Large intestine (tissue), 3 donors: ENCODE measurements around the gene MRPS6. TPM values are rescaled to one million over a fixed set of nuclear protein-coding genes. Genes with fewer than 3 reads are reported as not detected.
A peak's percentile ranks its signal among the peaks of the same experiment; 100 is the strongest.

Experiments
- DNase-seq, 2 donors: peaks; one replicate each; pipeline versions ENCODE4 v3.0.0 to v3.0.0-alpha.2; 2013
- H3K27ac ChIP-seq: one replicate; pipeline ENCODE4 v1.5.1; 2013; ENCODE audit warnings: low read length
- H3K27me3 ChIP-seq: 2 replicates; pipeline ENCODE4 v1.6.1; 2013; ENCODE audit warnings: low read length; ENCODE audit not compliant: control insufficient read depth, insufficient read depth
- H3K36me3 ChIP-seq: 2 replicates; pipeline ENCODE4 v1.6.1; 2013; ENCODE audit warnings: low read length; ENCODE audit not compliant: control insufficient read depth, insufficient read depth
- H3K4me1 ChIP-seq: one replicate; pipeline ENCODE4 v1.6.1; 2013; ENCODE audit warnings: low read length; ENCODE audit not compliant: control insufficient read depth, insufficient read depth
- H3K4me3 ChIP-seq: one replicate; pipeline ENCODE4 v1.5.1; 2013; ENCODE audit warnings: low read length
- H3K9me3 ChIP-seq: one replicate; pipeline ENCODE4 v1.6.1; 2013; ENCODE audit warnings: mild to moderate bottlenecking, low read depth, low read length, moderate library complexity; ENCODE audit not compliant: control insufficient read depth
- WGBS: methylation state at CpG from one replicate; pipeline ENCODE4 v1.1.5; 2013; ENCODE audit warnings: low lambda C conversion rate; ENCODE audit not compliant: insufficient coverage; 5-methylcytosine and 5-hydroxymethylcytosine counted together
- polyA plus RNA-seq: library from polyadenylated mRNA; unstranded; fragments of 120-200 nt; gene quantifications from one replicate; pipeline ENCODE4 v1.2.1, GENCODE V29; 2013

Gene MRPS6
- polyA plus RNA-seq, 1 donor, result 111 TPM

DNA sequence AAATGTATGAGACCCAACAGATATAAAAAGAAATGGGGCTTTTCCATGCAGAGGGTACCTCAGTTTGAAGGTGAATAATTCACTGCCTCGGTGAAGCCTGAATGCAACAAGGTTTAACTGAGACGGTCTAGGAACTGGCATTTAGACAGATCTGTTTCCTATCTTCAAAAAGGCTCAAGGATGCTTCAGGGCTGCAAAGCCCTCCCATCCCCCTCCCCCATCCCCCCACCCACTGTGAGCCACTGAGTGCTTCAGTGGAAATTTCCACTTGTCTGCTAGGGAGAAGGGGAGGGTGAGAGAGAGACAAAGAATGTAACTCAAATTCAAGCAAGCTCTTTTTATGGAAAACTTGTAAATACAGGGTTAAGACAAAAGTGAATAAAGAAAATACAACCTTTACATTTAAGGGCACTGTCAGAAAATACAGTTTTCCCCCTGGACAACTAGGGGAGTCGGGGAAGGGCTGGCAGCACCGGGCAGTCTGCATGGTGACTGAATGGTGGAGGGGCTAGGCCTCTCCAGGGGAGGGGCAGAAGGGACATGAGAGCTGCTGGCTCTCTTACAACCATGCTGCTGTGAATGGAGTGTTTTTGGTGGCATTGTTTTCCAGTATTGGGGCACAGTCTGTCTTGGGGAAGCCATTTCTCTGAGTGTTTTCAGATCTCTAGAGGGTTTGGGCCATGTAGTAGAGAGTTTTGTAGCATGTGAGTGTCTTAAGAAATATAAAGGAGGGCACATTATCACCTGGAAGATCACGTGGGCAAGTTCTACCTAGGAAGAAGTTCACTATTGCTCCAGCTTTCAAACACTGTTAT lies 56.7 kb downstream of the MRPS6 start:
- WGBS, result no CpG with 5 or more reads among the region's 5 CpGs
- no peaks in the 10 kb centered on the region for H3K27me3 ChIP-seq
- peaks cover 50% of the 10 kb centered on the region for H3K36me3 ChIP-seq
- peaks cover 26% of the 10 kb centered on the region for H3K4me1 ChIP-seq
- no peaks in the 10 kb centered on the region for H3K9me3 ChIP-seq
- H3K4me3 ChIP-seq, result no peak overlapping the region
- DNase-seq, result peak in 1 of 2 donors; percentile 43
- H3K27ac ChIP-seq, result peak overlapping the region; percentile 55

- no peaks in the 10 kb centered on the region for H3K9me3 ChIP-seq
- no peak overlapping the region for H3K4me3 ChIP-seq
- no peaks in the 10 kb centered on the region for H3K27me3 ChIP-seq
- DNase-seq, result no peak
- H3K27ac ChIP-seq, result peak overlapping the region; percentile 55
- no CpG with 5 or more reads among the region's 2 CpGs for WGBS
- peaks cover 26% of the 10 kb centered on the region for H3K4me1 ChIP-seq
- H3K36me3 ChIP-seq, result peaks cover 49% of the 10 kb centered on the region
Observed at GRCh38 chr21:34130716-34130985, 57.3 kb downstream of the MRPS6 start.

DNA sequence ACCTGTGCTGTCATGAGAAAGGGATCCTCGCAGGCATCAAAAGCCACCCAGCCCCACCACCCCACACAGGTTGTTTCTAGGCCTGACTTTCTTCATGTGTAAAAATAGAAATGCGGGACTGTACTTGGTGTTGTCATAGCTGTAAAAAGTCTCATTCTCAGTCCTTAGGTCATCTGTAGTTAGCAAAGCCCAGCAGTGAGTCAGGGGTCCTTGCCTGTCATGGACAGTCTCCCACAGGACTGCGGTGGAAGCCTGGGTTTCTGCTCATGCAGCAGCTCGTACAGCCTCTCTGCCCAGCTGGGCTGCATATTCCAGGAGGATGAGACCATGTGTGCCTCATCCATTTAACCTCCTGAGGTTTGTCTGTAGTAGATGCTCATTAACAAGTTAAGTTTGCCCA lies 58.2 kb downstream of the MRPS6 start:
- WGBS, result no CpG with 5 or more reads among the region's 4 CpGs
- Histone ChIP-seq H3K9me3 (no peaks in the 10 kb centered on the region), H3K27ac (no peak overlapping the region), H3K4me1 (peaks cover 26% of the 10 kb centered on the region), H3K4me3 (no peak overlapping the region), H3K27me3 (no peaks in the 10 kb centered on the region), H3K36me3 (peaks cover 47% of the 10 kb centered on the region)
- DNase-seq, result no peak

DNA sequence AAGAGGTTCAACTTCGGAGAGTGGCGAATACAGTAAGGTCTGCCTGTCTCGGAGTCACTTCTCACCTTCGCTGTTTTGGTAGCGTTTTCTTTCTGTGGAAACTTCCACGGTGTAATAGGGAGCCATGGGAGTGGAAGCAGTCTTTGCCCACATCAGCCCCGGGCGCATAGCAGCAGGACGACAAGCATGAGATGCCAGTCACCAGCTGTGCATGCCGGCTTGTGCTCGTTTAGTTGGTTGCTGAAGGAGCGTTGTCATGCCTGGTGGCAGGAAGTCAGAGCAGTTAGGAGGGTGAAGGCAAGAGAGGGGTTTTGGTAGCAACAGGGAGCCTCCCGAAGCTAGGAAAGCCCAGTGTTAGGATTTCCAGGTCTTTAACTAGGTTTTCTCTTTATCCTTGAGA lies 58.8 kb downstream of the MRPS6 start:
- WGBS, result no CpG with 5 or more reads among the region's 13 CpGs
- no peak overlapping the region for H3K27ac ChIP-seq
- no peak for DNase-seq
- no peaks in the 10 kb centered on the region for H3K9me3 ChIP-seq
- no peak overlapping the region for H3K4me3 ChIP-seq
- H3K4me1 ChIP-seq, result peaks cover 26% of the 10 kb centered on the region
- peaks cover 43% of the 10 kb centered on the region for H3K36me3 ChIP-seq
- H3K27me3 ChIP-seq, result no peaks in the 10 kb centered on the region

DNA sequence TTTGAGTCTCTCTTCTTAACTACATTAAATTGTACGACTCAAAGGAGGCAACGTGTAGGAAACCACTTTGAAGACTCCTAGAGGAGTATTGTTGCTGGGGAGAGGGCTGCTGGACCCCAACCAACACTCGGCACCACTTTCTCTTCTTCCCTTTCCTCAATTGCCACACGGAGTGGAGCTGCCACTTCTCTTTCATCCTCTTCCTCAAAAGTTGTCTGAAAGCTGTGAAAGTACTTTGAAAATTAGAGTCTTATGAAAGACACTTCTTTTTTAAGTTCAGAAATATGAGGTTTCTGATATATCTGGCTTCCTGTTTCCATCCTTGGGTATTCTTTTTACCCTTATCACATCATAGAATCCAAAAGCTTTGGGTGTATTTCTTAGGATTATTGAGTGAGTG lies 59.5 kb downstream of the MRPS6 start:
- Histone ChIP-seq H3K27ac (no peak overlapping the region), H3K36me3 (peaks cover 43% of the 10 kb centered on the region), H3K4me3 (no peak overlapping the region), H3K9me3 (no peaks in the 10 kb centered on the region), H3K4me1 (peaks cover 24% of the 10 kb centered on the region), H3K27me3 (no peaks in the 10 kb centered on the region)
- no peak for DNase-seq
- 100% methylated on average over 1 of the region's 4 CpGs for WGBS

DNA sequence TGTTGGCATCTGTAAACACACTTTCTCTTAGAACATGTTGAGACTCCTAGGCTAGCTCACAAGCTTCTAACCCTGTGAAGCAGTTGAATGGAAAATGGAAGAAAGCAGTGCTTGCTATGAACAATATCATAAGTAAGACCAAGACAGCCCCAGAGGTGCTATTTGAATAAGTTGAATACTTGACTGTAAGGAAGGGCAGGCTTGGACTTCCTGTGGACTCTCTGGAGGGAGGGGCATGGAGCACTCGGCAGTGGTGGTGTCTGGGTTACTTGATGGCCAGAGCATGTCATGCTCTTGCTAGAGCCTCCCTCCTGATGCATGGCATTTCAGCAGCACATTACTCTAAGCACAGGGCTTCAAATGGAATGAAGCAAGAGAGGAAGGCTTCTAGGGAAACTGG lies 60.0 kb downstream of the MRPS6 start:
- WGBS, result no CpG with 5 or more reads among the region's 1 CpG
- peaks cover 23% of the 10 kb centered on the region for H3K4me1 ChIP-seq
- no peaks in the 10 kb centered on the region for H3K27me3 ChIP-seq
- no peaks in the 10 kb centered on the region for H3K9me3 ChIP-seq
- no peak overlapping the region for H3K27ac ChIP-seq
- peak in 1 of 2 donors; percentile 38 for DNase-seq
- H3K4me3 ChIP-seq, result no peak overlapping the region
- H3K36me3 ChIP-seq, result peaks cover 43% of the 10 kb centered on the region

DNA sequence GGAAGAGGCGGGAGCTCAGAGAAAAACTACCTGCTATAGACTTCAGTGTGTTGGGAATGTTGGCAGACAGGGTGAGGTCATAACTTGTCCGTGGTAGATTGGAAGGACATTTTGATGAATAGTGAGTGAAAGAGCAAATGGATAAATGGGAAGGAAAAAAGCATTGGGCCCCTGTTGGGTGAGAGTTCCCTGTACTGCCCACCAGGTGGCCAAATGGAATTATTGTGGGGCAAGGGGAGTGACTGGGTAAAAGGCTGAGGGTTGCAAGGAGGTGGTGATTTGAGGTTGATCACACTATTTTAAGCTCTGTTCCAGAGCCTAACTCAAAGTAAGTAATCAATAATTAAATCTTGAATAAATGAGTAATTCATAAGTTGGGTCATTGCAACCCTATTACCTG lies 60.4 kb downstream of the MRPS6 start:
- Histone ChIP-seq H3K4me3 (no peak overlapping the region), H3K4me1 (peaks cover 20% of the 10 kb centered on the region), H3K27ac (no peak overlapping the region), H3K27me3 (no peaks in the 10 kb centered on the region), H3K9me3 (no peaks in the 10 kb centered on the region), H3K36me3 (peaks cover 43% of the 10 kb centered on the region)
- DNase-seq, result no peak
- no CpG with 5 or more reads among the region's 2 CpGs for whole genome bisulfite sequencing

- Histone ChIP-seq H3K4me1 (peaks cover 8% of the 10 kb centered on the region), H3K36me3 (peaks cover 42% of the 10 kb centered on the region), H3K4me3 (no peak overlapping the region), H3K27ac (no peak overlapping the region), H3K9me3 (no peaks in the 10 kb centered on the region), H3K27me3 (no peaks in the 10 kb centered on the region)
- no CpG with 5 or more reads among the region's 5 CpGs for WGBS
- no peak for DNase-seq
Observed at GRCh38 chr21:34135330-34135729, 62.0 kb downstream of the MRPS6 start.

DNA sequence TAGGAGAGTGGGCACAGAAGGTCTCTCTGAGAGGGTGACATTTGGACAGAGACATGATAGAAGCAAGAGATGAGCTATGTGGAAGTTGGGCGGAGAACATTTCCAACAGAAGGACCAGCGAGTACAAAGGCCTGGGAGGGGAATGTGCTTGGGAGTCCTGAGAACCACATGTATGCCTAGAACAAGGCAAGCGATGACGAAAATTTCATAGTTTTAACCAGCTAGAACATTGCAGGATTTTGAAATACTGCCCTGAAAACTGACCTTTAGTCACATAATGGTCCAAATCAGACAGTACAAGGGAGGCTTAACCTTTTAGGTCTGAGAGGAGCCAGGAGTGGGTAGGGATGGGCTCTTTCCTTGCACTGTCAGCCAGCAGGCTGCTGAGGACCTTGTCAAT lies 68.0 kb downstream of the MRPS6 start:
- DNase-seq, result no peak
- H3K9me3 ChIP-seq, result no peaks in the 10 kb centered on the region
- no peak overlapping the region for H3K27ac ChIP-seq
- H3K4me1 ChIP-seq, result no peaks in the 10 kb centered on the region
- no peak overlapping the region for H3K4me3 ChIP-seq
- H3K36me3 ChIP-seq, result peaks cover 34% of the 10 kb centered on the region
- H3K27me3 ChIP-seq, result no peaks in the 10 kb centered on the region
- no CpG with 5 or more reads among the region's 4 CpGs for WGBS

GRCh38 chr21:34143685-34144182 lies 70.4 kb downstream of the MRPS6 start:
- no peak overlapping the region for H3K4me3 ChIP-seq
- no CpG with 5 or more reads among the region's 13 CpGs for WGBS
- peaks cover 34% of the 10 kb centered on the region for H3K36me3 ChIP-seq
- H3K27me3 ChIP-seq, result no peaks in the 10 kb centered on the region
- peaks cover 3% of the 10 kb centered on the region for H3K9me3 ChIP-seq
- H3K27ac ChIP-seq, result no peak overlapping the region
- H3K4me1 ChIP-seq, result peaks cover 8% of the 10 kb centered on the region
- DNase-seq, result no peak

GRCh38 chr21:34144224-34144623 lies 70.8 kb downstream of the MRPS6 start:
- Histone ChIP-seq H3K27me3 (no peaks in the 10 kb centered on the region), H3K27ac (no peak overlapping the region), H3K9me3 (peaks cover 3% of the 10 kb centered on the region), H3K4me1 (peaks cover 8% of the 10 kb centered on the region), H3K36me3 (peaks cover 34% of the 10 kb centered on the region), H3K4me3 (no peak overlapping the region)
- DNase-seq, result no peak
- no CpG with 5 or more reads among the region's 6 CpGs for WGBS
